Measurements from ENCODE around the gene ARFGAP1.

Gene ARFGAP1

GRCh38 chr20:63320616-63321147 lies 48.1 kb downstream of the ARFGAP1 start:
- no peak for DNase-seq (ENCODE audit: low read depth)

GRCh38 chr20:63321148-63321831 lies 48.7 kb downstream of the ARFGAP1 start:
- no peak for DNase-seq (ENCODE audit: low read depth)

DNA sequence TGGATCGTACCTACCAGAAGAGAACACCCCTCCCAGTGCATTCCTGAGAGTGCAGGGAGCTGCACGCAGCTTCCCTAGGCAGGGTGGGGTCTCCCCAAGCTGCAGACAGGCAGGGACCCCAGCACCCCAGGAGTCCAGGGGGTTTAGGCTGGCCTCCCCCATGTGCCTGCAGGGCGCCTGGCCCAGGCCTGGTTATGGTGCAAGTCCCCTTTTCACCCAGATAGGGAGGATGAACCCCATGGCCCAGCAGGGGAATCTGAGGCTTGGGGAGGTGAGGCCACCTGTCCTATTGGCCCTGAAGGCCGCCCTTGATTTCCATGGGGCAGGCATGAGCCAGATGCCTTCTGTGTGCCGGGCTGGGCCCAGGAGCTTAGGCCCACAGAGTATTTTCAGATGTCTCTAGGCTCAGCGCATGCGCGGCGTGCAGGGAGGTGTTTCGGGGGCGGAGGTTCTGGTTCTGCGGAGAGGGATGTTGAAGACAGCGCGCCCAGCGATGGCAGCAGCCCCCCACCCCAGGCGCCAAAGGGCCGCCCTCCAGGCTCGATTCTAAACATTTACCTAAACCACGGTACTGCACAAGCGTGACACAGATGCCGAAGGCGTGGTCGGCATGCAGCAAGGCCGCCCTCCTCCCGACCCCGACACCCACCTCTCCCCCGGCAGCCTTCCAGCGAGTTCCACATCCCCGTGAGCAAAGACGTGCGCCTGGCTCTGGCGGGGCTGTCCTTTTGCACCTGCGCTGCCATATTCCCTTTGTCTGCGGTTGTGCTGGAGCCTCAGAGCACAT lies 49.7 kb downstream of the ARFGAP1 start:
- no peak for DNase-seq (ENCODE audit: low read depth)

GRCh38 chr20:63322933-63323273 lies 50.3 kb downstream of the ARFGAP1 start:
- no peak for DNase-seq (ENCODE audit: low read depth)

GRCh38 chr20:63323357-63323981 lies 50.9 kb downstream of the ARFGAP1 start:
- no peak for DNase-seq (ENCODE audit: low read depth)

DNA sequence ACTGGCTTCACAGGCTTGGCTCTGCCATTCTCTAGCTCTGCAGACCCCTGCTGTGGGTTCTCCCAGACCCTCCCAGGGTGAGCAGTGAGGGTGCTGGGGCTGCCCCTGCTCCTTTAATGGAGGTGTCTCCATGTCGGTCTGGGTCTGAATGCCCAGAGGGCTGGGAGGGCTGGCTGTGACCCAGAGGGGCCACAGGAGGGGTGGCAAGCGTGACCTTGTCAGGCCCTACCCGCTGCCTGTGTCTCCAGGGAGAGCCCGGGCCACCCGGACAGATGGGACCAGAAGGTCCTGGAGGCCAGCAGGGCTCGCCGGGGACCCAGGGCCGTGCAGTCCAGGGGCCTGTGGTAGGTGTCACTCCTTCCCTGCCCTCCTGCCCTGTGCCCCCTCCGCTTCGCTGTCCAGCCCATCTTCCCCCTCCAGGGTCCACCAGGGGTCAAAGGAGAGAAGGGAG lies 52.4 kb downstream of the ARFGAP1 start:
- no peak for DNase-seq (ENCODE audit: low read depth)

- DNase-seq (ENCODE audit: low read depth) = no peak
Observed at GRCh38 chr20:63325554-63326313, 53.1 kb downstream of the ARFGAP1 start.

DNA sequence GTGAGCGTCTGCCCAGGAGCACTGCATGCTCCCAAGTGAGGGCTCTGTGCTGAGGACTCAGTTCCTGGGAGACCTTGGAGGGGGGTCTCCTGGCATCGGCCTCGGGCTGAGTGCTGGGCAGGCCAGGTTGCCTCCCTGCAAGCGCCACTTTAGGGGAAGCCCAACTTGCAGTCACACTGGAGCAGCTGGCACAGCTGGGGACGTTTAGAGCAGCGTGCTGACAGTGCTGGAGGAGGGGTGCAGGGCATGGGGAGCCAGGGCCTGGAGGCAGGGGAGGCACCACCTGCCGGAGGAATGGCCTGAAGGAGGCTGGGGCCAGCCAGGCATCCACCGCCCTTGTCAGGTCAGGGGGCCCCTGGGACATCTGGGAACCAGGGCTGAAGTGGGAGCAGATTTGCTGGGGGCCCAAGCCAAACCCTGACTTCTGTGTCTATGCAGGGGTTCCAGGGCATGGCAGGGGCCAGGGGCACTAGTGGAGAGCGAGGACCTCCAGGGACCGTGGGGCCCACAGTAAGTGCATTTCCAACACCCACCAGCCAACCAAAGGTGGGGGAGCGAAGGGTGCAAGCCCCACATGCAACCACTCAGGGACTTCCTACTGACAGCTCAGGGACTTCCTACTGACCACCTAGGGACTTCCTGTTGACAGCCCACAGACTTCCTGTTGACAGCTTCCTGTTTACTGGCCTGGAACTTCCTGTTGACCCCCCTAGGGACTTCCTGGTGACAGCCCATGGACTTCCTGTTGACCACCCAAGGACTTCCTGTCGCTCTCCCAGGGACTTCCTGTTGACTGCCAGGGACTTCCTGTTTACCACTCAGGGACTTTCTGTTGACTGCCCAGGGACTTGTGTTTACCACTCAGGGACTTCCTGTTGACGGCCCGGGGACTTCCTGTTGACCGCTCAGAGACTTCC lies 54.0 kb downstream of the ARFGAP1 start:
- DNase-seq (ENCODE audit: low read depth) = no peak

GRCh38 chr20:63327231-63327745 lies 54.7 kb downstream of the ARFGAP1 start:
- no peak for DNase-seq (ENCODE audit: low read depth)

DNA sequence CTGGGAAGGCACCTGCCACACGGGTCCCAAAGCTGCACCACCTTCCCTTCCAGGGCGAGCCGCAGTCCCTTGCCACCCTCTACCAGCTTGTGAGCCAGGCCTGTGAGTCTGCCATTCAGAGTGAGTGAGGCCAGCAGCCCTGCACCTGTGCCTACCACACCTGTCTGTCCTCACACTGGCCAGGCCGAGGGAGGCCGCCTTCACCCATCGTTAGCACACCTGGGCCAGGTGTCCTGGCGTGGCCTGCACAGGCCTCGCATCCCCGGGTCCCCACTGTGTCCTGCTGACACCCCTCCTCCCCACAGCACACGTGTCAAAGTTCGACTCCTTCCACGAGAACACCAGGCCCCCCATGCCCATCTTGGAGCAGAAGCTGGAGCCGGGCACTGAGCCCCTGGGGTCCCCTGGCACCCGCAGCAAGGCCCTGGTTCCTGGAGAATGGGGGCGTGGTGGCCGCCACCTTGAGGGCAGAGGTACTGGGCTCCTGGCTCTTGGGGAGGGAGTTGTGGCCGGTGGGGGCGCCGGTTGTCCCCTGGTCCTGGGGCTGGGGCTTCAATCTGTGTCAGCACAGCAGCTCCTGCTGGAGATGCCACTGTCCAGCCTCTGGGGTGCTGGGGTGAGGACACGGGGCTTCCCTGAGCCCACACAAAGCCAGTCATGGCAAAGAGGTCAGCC lies 55.5 kb downstream of the ARFGAP1 start:
- DNase-seq (ENCODE audit: low read depth) = no peak

DNA sequence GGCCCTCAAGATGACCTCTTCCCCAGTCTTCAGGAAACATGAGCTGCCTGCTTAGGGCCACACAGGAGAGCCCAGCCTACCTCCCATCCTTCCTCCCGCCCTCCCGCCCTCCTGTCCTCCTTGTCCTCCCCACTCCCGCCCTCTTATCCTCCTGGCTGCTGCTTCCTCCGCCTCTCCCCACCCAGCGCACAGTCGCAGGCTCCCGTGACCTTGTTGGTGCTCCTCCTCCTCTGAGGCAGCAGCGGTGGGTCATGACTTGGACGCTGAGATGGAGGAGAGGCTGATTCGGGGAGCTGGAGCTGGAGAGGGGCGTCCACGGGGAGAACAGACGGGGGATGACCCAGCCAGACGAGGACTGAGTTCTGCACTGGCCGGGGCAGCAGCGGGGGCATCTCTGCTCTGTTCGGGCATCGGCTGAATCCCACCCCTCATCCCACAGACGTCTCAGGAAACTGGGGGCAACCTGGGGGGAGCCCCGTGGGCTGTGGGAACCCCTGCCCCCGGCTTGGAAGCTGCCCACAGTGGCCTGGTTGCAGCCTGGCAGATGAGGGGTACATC lies 56.2 kb downstream of the ARFGAP1 start:
- DNase-seq (ENCODE audit: low read depth) = no peak

GRCh38 chr20:63329331-63330083 lies 56.9 kb downstream of the ARFGAP1 start:
- DNase-seq (ENCODE audit: low read depth) = no peak

- DNase-seq (ENCODE audit: low read depth) = no peak
Observed at GRCh38 chr20:63330084-63330760, 57.6 kb downstream of the ARFGAP1 start.

DNA sequence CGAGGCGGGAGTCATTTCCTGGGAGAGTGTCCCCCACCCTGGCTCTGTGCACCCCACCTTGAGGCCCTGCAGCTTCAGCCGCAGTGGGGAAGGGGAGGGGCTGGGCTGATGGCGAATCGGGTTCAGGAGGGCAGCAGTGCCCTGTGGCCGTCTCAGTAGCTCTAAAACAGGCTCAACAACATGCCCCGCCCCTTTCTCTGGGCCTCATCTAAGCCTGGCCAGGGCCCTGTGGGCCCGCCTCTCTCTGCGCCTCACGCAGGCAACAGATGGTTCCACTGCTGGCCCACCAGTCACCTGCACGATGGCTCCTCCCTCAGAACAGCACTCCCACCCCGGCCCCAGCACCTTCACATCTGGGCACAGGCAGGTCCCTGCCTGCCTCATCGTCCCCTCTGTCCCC lies 58.3 kb downstream of the ARFGAP1 start:
- no peak for DNase-seq (ENCODE audit: low read depth)

DNA sequence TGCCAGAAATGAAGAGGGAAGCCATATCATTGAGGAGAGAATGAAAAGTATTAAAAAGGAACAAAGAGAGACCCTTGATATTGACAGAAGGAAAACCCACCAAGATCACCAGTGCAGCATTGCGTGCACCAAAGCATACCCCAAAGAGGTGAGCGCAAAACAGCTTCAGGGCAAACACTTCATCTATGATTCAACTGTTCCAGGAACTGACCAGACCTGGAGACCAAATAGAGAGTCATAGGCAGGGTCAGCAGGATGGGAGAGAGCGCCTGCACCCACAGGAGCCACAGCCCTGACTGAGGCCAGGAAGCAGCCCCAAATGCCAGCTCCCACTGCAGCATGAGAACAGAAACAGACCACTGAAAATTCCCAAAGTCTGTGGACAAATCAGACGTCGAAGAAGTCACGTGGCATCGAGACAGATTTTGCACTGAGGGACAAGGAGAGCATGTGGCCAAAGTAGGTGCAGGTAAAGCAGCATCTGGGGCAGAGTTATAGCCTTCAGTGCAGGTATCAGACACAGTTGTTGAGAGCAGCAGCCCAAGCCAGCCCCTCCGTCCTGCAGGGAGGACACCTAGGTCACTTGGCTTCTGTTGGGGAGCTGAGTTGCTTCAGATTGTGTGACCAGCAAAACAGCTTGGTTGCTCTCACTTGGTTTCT lies 59.3 kb downstream of the ARFGAP1 start:
- DNase-seq (ENCODE audit: low read depth) = no peak

- DNase-seq (ENCODE audit: low read depth) = no peak
Observed at GRCh38 chr20:63332488-63333240, 60.1 kb downstream of the ARFGAP1 start.

- DNase-seq (ENCODE audit: low read depth) = no peak
Observed at GRCh38 chr20:63333241-63333836, 60.7 kb downstream of the ARFGAP1 start.
